Coronary artery (tissue), 2 donors: ENCODE measurements around the gene FOXF1.
A peak's percentile ranks its signal among the peaks of the same experiment; 100 is the strongest.

ENCODE experiments used
- DNase-seq: peaks from one replicate; pipeline ENCODE4 v3.0.0-alpha.2; 2017; ENCODE audit warnings: low spot score
- H3K27ac ChIP-seq, 2 donors: fragments of 200-600 bp; sonication (generic); one replicate each; pipeline ENCODE4 v1.5.1; 2016 to 2019
- H3K4me3 ChIP-seq: fragments of 200-600 bp; sonication (generic); 2 replicates; pipeline ENCODE4 v1.5.1; 2016; ENCODE audit warnings: mild to moderate bottlenecking, moderate library complexity
- TF ChIP-seq, protein P1 (sequence below): fragments of 200-600 bp; sonication (generic); IDR thresholded peaks from one replicate; pipeline ENCODE4 v1.5.1; 2019; ENCODE audit warnings: antibody characterized with exemption

Gene FOXF1

DNA sequence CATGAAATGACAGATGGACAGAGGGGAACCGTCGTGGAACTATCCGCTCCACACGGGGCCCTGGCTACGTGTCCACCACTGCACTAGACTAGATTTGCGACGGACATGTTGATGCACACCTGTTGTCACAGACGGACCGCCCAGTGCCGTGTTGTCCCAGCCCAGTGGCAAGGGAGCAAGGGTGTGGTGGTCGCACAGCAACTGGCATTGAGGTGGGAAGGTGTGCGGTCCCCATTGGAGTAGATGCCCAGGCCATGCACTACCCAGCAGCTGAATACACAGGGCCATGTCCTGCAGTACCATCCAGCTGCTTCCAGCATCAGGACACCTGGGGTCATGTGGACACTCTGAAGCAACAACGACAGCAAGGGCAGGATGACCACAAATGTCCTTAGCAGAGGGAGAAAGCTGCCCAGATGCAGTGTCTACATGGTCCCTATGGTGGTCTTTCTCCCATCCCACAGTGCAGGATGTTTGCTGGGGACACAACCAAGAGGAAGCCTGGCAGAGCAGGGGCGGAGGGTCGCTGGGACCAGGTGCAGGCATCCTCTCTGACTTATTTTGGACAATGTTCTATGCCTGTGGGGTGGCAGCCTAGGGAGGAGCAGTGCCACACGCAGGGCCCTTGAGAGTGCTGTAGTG lies 8.8 kb downstream of the FOXF1 start:
- Histone ChIP-seq H3K27ac (no peak overlapping the region), H3K4me3 (no peak overlapping the region)
- TF ChIP-seq, protein P1, sequence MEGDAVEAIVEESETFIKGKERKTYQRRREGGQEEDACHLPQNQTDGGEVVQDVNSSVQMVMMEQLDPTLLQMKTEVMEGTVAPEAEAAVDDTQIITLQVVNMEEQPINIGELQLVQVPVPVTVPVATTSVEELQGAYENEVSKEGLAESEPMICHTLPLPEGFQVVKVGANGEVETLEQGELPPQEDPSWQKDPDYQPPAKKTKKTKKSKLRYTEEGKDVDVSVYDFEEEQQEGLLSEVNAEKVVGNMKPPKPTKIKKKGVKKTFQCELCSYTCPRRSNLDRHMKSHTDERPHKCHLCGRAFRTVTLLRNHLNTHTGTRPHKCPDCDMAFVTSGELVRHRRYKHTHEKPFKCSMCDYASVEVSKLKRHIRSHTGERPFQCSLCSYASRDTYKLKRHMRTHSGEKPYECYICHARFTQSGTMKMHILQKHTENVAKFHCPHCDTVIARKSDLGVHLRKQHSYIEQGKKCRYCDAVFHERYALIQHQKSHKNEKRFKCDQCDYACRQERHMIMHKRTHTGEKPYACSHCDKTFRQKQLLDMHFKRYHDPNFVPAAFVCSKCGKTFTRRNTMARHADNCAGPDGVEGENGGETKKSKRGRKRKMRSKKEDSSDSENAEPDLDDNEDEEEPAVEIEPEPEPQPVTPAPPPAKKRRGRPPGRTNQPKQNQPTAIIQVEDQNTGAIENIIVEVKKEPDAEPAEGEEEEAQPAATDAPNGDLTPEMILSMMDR: no peak
- DNase-seq: no peak

DNA sequence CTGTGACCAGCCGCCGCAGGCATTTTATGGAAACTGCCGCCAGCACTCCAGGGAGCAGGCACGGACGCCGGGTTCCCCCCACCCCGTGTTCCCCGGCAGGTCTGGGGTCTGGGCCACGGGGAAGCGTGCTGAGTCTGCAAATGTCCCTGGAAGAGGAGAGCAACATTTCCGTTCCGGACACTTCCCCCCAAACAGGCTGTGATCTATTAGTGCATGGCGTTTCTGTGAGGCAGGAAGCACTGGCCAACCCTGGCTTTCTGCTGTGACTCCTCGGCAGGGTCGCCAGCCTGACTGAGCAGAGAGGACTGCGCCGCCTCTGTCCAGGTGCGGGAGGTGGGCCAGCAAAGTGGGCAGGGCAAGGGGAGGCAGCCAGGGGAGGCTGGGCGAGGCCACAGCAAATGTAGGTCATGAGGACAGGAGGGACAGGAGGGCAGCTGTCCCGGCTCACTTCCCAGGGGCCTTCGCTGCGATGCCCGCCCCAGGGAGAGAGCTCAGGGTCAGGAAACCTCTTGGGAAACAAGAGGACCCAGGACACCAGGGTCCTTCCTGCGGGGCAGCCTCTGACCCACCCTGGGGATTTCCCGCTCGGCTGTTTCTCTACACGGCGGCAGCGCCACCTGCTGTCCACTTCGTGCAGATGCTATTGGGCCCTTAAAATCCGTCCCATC lies 9.5 kb downstream of the FOXF1 start:
- no peak for DNase-seq
- peak overlapping the region; percentile 26 for H3K4me3 ChIP-seq
- TF ChIP-seq, protein P1: peak; percentile 85
- no peak overlapping the region for H3K27ac ChIP-seq

DNA sequence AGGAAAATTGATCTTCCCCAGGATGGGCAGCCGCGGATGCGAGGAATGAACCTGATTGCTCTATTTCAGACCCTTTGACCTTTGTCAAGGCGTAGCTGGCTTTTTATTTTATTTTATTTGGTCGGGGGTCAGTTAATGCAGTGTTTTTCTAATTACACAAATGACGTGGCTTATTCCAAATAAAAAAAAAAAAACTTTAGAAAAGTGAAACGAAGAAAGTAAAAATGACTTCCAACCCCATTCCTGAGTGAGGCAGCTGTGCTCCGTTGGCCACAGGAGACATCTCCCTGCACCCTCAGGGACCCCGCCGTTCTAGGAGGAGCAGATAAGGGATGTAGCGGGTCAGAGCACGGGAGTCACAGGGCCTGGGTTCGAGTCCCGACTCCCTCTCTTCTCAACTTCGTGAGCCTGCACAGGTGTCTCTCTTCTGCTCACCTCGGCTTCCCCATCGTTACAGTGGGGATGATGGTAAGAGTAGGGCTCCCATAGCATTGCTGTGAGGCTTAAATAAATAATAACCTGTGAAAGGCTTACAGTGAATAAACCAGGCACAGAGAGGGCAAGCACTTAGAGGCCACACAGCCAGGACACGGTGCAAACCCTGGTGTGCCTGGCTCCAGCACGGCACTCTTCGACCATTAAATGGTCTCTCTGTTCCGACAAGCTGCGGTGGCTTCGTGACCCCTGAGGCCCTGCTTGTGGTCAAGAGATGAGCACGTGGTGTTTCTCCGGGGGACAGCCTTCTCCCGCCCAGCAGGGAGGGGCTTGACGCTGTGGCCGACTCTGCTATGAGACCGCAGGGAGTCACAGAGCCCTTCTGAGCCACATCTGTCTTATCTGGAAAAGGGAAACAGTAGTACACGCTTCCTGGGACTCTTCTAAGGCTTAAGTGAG lies 10.2 kb downstream of the FOXF1 start:
- no peak for DNase-seq
- TF ChIP-seq, protein P1: no peak
- Histone ChIP-seq H3K27ac (no peak overlapping the region), H3K4me3 (no peak overlapping the region)

DNA sequence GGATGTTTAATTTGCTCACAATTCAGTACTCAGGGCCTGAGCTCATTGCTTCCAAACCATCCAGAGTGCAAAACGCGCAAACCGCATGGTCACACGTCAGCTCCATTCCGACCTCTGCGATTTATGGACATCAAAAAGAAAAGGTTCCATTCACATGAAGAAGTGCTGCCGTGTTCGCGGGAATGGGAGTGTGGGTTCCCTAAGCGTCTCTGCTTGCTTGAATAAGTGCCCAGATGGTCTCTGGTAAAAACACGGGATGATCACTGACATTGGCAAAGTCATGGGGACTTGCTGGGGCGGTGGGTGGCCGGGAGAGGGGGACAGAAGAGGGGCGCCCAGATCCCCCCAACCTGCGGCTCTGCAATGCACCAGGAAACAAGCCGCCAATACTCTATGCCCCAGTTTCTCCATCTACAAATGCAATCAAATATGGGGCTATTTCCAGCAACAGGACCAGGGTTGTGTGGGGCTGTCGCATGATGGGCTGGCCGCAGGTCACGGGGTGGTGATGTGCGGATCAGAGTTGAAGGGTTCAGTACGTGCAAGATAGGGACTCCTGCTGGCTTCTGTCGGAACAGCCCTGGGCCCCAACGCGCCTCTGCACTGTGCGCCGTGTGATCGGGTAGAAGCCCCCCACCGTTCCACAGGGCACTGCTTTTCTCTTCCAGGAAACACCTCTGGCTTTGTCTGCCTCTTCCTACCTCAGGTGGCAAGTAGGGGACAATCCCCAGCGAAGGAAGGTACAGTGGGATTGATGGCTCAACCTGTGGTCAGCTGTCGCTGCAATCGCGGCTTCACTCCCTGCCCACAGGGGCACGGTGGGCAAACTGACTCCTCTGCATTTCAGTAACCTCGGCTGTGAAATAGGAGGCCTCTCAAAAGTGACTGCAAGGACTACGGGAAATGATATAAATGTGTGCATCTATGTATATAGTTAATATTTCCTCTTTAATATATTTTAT lies 11.2 kb downstream of the FOXF1 start:
- no peak overlapping the region for H3K27ac ChIP-seq
- DNase-seq: no peak
- no peak overlapping the region for H3K4me3 ChIP-seq
- TF ChIP-seq, protein P1: no peak

DNA sequence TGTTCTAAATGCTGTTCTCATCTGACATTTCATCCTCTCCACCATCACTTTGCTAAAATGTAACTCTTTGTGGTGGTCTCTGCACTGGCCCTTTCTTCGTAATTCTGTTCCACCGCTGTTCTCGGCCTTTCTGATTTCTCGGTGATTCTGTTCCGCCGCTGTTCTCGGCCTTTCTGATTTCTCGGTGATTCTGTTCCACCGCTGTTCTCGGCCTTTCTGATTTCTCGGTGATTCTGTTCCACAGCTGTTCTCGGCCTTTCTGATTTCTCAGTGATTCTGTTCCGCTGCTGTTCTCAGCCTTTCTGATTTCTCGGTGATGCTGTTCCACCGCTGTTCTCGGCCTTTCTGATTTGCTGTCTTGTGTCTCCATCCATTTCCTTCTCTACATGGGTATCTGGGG lies 12.3 kb downstream of the FOXF1 start:
- no peak overlapping the region for H3K27ac ChIP-seq
- TF ChIP-seq, protein P1: no peak
- H3K4me3 ChIP-seq: no peak overlapping the region
- no peak for DNase-seq

DNA sequence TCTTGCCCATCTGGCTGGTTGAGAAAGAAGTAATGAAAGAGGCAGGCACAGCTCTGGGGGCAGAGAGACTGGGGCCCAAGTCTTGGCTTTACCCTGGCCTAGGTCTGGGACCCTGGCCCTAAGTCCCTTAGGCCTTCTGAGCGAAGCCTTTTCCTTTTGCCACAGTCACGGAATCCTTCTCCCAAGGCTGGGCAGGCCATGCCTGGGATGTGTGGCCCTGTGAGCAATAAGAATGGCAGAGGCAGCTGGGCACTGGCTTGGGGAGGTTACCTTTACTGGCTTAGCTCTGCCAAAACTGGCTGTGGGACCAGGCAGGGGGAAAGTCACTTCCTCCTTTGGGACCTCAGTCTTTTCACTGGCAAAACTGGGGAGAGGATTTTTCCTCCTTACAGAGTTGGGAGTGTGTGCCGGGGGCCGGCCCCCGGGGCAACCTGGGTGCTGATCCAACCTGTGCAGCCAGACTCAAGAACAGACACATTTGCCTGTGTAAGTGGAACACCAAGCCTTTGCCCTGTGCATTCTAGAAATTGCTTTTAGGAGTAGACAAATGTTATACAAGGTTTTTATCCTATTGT lies 12.9 kb downstream of the FOXF1 start:
- Histone ChIP-seq H3K27ac (no peak overlapping the region), H3K4me3 (no peak overlapping the region)
- TF ChIP-seq, protein P1: no peak
- DNase-seq: no peak
